Measurements from ENCODE around the gene CELF2.

Gene CELF2

DNA sequence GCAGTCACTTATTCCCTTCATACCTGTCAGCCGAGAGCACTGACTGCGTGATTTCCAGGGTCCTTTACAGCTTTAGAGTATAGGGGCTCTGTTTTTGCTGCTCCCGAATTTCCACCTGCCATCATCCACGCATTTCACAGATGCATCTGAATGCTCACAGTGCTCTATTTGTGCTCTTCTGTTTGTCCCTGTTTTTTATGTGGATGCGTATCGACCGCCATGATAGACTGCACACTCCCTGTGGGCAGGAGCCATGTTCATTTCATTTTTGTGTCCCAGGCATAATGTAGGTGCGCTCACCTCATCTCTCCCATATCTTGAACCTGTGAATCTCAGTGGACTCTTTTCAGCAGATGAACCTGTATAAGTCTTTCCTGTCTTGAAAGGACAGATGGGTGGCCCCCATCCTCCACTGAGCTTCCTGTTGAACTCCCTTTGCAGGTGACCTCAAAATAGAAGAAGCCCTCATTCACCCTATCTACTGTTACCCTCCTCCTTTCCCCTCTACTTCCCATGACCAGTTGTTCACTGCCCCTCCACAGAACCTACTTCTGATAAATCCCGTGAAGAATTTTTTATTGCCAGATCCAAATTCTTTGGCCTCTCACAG, 228.4 kb downstream of the CELF2 start:
- DNase-seq (ENCODE audit: low read depth in 2 of 2), result no peak

DNA sequence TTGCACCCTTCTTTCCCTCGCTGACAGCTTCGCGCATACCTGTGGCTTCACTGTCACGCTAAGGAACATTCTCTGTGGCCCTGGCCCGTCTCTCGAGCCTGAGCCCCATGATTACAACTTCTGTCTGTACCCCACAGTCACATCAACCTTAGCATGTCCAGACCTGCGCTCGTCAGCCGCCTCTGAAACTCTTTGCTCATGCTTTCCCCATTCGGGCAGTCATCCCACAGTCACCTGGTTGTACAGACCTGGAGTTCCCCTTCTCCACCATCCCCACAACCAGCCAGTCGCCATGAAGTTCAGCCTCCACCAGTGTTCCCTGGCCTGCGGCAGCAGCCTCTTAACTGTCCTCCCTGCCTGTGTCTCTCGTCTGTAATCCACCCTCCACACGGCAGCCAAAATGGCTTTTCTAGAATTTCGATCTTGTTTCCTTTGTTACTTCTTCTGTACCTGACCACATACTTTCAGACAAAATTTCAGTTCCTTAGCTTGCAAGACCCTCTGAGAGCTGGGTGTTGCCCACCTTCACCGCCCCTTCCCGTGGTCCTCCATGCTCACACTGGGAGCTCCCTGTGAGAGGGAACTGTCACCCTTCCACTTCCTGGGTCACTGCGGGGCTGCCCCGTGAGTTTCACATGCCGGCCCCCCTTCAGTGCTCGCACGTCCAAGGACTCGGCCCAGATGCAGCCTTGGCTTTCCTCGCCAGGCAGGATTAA, 229.2 kb downstream of the CELF2 start:
- no peak for DNase-seq (ENCODE audit: low read depth in 2 of 2)

DNA sequence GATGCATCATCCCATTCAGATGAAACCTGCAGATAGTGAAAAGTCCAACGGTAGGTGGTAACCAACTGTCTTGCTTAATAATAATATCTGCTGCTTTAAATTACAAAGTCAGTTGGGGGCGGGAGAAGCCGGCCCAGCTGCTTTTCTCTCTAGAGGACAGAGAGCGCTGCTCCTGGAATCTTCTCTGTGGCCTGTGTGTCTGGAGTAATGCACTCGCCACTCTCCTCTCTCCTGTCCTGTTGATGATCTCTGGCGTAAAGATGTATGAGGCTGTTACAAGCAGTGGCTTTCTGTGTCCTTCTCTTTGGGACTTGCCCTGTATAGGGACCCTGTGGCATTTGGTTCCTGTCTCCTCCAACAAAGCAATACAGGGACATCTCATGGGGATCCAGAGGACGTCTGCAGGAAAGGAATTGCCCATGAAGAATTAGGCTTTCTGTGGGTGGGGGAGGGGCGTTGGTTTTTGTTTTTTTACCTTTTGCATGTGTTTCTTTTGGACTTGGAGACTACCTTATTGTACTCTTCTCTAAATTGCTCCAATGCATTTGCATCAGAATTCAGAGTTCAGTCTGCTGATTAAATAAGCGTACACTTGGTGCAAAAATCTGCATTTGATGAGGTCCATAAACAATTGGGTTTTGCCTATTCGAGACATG, 231.6 kb downstream of the CELF2 start:
- no peak for DNase-seq (ENCODE audit: low read depth in 2 of 2)

DNA sequence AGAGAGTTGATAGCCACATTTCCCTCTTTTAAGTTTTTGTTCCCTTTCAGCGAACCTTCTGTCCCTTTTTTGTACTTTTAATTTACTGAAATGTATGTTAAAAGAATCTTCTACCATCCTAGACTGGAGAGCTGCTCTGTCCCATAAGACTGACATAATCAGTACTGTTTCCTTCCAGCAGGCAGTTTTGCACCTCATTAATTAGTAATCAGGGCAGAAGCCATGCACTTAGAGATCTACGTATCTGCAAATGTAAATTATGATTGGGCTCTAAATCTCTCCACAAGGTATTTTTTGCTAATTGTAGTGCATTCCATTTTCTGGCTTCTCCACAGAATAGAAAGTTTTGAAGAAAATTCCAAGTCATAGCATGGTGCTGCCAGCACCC, 232.1 kb downstream of the CELF2 start:
- DNase-seq (ENCODE audit: low read depth in 2 of 2), result no peak

DNA sequence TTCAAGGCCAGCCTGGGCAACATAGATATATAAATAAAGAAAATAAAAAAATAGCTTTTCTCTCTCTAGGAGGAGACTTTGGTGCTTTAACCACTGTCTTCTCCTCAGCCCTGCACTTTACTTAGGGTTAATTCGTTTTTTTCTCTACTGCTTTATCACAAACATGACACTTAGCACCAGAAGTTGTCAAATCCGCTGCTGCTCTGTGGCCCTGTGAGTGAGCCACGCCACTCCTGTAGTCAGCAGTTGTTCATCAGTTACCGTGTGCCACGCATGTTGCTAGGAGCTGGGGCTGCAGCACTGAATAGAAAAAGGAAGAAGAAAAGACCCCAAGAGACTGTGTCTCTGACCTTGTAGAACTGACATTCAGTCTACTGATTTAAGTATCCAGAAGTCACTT, 232.6 kb downstream of the CELF2 start:
- no peak for DNase-seq (ENCODE audit: low read depth in 2 of 2)

DNA sequence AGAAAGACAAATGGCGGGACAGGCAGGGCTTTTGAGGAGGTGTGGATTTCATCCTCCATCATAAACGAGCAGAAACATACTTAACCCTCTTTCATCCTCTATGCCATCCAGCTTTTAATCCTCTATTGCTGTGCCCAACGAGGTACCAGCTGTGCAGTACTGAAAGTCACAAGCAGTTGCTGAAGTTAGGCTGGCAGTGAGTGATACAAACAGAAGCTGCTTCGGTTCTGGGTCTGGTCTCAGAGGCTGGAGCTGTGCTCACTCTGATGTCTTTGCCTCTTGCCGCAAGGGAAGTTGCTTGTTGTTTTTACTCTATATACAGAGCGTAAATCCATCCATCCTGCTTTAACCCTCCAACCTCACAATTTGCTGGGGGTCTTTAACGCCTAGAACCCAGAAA, 235.2 kb downstream of the CELF2 start:
- DNase-seq (ENCODE audit: low read depth in 2 of 2), result no peak

DNA sequence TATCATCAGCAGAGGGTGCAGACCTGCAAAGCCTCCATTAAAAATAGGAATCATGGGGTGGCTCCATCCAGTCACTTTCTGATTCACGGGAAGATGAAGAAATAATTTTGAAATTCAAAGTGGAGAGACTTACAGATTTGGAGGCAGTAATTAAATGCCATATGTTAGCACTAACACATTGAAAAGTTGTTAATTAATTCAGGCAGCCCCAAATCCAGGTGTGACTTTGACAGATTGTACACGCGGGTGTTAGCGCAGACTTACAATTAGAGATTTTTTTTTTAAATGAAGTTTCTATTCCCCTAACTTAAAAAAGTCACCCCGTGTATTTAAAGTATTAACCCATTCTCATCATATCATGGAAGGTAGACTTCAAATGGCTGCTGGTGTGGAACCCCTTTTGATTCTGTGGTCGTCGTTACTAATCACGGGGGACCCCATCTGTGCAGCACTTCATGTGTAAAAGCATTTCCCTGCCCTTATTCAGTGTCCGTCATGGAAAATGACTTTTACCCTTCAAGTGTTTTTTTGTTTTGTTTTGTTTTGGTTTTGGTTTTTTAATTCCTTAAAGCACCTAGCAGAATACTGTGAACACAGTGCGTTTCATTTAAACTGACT, 235.8 kb downstream of the CELF2 start:
- DNase-seq (ENCODE audit: low read depth in 2 of 2), result no peak

DNA sequence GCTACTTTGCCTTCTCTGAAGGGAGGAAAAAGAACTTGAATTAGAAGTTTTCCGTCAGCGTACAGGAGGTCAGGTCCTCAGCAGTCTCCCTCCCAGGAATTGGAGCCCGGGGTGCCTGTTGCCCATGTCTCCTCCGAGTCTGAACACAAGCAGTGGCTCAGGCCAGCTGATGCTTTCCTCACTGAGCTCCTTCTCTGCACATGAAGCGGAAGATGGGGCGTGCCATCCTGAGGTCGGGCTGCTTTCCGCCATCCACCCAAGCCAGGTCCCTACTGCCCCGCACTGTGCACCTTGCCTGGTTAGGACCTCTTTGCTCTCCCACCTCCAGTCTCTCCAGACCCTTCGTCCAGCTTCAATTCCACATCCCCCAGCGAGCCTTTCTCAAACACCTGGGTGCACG, 237.5 kb downstream of the CELF2 start:
- no peak for DNase-seq (ENCODE audit: low read depth in 2 of 2)

DNA sequence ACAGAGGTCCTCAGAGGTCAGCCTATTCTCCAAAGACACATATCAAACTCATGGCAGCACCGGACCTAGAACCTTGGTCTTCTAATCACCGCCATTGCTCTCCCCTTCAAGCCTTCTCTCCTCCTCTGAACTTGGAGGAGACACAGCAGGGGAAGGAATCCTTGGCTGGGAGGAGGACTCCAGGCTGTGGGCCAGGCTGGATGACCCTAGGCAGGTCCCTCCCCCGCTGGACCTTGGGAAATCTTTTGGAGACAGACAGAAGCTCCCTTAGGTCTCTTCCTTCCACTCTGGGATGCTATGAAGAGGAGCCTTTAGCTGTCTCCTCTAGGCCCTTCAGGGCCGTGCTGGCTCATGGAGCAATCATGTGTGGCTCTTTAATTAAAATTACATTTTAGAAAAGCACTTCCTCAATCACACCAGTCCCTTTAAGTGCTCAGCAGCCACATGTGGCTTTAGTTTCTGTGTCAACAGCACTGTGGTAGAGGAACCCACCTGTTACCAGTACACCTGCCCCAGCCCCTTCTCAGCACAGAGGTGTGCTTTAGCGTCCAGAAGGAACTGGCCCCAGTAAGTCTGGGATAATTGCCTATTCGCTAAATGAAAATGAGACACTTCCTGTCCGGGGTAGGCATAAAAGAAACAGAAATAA, 238.2 kb downstream of the CELF2 start:
- DNase-seq (ENCODE audit: low read depth in 2 of 2), result no peak

DNA sequence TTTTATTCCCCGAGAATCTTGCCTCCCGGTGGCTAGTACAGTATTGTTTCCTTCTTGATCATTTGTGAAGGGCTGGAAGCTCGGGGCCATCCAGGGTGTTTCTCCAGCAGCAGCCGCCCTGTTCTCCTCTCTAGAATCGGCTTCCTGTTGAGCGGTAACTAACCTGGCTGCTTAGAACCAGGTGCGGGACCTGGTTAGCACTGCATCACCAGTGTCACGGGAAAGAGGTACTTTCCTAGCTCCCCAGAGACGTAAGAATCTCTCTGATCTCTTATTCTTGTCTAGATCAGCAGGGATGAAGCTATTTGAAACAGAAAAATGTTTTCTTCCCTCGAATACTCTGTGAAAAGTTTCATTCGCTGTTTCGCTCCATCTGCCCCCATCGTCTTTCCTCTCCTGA, 239.2 kb downstream of the CELF2 start:
- no peak for DNase-seq (ENCODE audit: low read depth in 2 of 2)

DNA sequence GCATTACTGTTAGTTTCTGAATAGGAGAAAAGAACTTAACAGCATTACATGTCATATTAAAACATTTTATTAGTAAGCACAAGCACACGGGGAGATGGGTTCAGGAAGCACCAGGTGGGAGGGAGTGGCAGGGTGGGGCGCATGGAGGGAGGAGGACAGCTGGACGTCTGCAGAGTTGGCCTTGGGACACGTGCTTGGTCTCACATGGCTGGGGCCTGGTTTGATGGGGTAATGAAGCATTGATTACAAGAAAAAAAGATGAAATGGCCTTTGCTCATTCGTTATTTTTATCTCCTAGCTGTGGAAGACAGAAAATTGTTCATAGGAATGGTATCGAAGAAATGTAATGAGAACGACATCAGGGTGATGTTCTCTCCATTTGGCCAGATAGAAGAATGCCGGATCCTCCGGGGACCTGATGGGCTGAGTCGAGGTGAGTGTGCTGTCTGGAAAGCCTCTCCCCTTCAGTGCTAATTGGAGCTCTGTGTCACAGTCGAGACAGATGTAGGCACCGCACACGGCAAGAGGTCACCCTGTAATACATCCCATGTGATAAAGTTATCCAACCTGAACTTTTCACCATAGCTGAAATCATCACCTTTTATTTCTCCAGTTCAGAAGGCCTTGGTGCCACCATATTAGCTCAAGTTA, 239.9 kb downstream of the CELF2 start:
- DNase-seq (ENCODE audit: low read depth in 2 of 2), result no peak

DNA sequence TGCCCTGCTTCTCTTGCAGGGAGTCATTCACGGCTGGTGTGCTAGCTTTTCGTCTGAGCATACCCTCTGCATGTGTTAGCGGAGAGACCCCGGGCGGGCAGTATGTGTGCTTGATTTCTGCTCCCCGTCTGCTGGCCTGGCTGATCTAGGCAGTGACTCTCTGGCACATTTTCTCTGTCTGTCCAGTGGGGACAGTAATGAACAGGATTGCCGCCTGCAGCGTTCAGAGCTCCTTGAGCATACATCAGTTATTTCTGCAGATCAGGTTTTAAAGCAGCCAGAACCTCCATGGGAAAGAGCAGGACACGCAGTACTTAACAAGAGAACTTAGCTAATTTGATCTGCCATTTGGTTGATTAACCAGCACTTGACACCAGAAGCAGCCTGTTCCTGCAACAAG, 242.5 kb downstream of the CELF2 start:
- no peak for DNase-seq (ENCODE audit: low read depth in 2 of 2)

DNA sequence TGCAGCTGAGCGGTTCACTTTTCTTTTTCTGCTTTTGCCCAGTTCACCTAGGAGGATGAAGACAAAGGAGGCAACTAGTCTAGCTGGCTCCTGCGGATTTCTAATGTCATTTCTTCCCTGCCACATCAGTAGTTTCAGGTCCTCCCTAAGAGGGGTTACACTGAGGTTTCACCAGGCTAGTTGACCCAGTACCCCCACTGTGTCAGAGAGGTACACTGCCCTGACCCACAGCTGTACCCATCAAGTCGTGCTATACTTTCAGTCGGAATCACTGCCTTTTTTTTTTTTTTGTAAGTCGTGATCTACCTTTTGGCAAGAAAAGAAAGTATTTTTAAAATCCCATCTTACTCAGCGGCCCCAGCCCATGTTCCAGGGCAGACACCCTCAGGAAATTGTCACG, 243.5 kb downstream of the CELF2 start:
- DNase-seq (ENCODE audit: low read depth in 2 of 2), result no peak

DNA sequence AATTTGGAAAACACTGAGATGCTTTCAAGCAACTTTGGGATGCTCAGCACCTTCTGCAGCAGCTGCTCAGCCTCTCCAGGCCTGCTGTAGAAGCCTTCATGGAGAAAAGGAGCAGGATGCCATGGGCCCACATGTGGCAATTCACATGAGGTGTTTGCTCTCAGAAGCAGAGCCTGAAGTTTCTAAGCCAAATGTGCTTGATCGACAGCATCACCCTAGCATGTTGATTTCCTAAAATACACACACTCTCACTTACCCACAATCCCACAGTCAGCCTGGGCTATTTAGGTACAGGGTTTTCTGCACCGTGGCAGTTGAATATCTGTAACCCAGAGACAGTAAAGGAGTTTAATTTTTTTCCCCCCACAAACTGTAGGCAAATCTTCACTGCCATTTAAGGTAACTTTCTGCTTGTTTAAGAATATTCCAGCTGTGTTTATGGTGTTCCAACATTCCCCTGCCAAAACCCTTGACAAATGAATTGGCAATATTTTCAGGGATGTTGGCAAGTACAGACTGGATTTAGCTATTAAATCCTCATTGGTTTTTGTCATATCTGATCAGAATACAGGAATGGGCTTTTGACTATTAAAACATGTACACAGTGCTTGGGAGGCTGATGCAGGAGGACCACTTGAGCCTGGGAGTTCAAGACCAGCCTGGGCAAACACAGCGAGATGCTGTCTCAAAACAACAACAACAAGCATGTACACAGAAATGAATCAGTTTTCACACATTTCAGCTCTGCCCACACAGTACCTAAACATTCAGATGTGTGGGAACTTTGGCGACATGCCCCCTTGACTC, 244.2 kb downstream of the CELF2 start:
- DNase-seq (ENCODE audit: low read depth in 2 of 2), result no peak

DNA sequence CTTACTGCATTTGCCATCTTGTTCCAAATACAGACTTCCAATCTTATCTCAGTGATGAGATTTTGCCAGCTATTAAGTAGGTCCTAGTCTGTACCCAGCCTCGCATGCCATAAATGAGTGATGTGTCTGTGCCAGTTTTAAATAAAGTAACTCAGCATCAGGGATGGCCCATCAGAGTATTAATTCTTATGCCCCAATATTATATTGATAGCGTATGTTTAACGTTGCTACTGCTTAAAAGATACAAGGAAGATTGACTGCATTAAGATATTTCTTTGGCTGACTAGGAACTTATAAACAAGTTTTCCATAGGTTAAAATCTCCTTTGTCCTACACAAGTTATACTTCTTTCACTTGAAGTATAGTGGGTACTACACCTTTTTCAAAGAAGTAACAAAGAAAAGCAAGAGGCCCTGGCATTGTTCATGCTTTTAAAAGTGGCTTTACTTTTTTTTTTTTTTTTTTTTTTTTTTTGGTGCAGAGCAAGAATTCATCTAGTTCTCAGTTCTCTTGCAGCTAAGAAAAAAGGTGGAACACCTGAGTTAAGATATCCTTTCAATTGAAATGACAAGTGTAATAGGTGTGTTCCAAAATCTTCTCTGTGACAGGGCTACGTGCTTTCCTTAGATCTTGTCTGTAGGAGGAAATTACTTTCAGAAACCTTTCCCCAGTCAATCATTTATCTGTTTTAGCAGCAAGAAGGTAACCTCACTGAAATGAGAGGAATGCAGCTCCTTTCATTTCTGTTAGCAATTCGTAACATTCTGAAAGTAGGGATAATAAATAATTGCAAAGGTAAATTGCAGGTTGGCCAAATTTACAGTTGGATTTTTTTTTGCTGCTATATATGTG, 245.0 kb downstream of the CELF2 start:
- DNase-seq (ENCODE audit: low read depth in 2 of 2), result no peak

DNA sequence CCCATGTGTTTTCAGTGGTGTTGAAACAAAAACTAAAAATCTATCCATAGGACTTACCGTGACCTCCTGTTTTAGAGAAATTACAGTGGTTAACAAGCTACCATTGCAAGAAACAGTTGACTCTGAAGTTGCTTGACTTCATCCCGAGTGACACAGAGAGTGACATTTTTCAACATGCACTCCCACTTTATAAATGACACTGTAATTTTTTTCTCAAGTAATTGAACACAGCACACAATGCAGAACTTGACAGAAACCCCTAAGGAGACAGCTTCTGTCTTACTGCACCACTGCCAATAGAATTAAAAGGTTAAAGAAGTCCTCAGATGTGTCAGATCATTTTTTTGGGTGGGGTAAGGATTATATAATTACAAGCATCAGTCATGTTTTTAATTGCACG, 246.1 kb downstream of the CELF2 start:
- no peak for DNase-seq (ENCODE audit: low read depth in 2 of 2)

DNA sequence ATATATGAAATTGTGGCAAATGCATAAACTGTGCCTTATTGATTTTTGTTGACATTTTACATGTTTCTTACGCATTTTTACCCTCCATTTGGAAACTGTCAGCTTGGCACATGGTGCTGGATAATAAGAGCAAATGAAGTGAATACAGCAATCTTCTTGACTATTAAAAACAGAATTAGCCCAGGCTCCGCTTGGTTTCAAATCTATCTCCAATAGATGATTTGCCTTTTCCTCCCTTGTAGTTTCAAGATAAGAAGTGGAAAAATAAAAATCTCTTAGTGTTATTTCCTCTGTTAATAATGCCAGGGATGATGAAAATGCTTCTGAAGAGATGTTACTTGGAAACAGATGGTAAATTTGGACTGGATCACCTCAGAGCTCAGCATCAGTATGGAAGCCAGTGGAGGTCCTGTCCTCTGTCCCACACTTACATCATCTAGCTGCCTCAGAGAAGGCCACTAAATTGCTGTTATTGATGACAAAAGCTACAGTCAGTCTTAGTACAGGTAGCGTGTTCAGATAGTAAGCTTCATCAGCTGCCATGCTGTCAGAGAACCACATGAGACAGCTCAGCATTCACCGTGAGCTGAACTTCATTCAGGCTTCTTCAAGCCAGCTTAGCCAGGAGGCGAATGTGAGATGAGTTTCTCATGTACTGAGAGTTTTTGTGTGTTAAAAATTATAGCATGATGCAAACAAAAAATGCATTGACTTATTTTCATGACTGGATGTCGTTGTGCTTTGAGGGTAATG, 246.8 kb downstream of the CELF2 start:
- no peak for DNase-seq (ENCODE audit: low read depth in 2 of 2)

DNA sequence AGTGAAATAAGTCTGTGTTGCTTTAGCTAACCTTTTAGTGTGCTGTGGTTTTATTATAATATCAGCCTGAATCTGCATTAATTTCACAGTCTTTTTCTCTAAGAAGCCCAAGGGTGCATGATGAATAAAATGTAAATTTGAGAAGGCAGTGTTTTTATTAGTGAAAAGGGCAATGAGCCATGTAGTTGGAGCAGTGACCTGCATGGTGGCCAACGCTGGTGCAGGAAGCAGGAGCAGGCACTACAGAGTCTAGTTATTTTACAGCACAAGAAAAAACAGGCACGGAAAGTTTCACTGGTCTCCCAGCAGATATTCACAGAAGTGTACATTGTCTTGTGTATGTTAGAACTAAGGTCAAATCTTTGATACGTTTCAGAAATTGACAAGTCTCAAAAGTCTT, 247.8 kb downstream of the CELF2 start:
- DNase-seq (ENCODE audit: low read depth in 2 of 2), result no peak

DNA sequence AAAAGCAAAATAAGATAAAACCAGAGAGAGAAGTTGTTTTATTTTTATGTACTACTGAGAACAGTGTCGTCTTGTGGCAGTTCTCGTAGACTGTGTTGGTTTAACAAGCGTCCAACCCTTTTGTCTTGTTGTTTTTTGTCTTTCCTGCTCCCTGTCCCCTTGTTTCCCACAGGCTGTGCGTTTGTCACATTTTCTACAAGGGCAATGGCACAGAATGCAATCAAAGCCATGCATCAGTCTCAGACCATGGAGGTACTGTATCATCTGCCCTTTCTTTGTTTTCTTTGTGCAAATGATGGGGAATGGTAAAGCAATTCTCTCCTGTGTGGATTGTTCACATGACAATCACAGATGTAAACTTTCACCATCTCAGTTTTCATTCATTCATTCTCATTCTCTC, 248.8 kb downstream of the CELF2 start:
- DNase-seq (ENCODE audit: low read depth in 2 of 2), result no peak
